Hair follicle dermal papilla cell (primary cell): ENCODE measurements around the gene LMNTD2. TPM values are rescaled to one million over a fixed set of nuclear protein-coding genes. Genes with fewer than 3 reads are reported as not detected.

Experiments used
- small RNA-seq: library from RNA; depleted of rRNA; stranded (forward); fragments of <200 nt; gene quantifications from one replicate; pipeline ENCODE3, GENCODE V24; 2012
- total RNA-seq: library from RNA; depleted of rRNA; stranded (reverse); fragments of >200 nt; gene quantifications from 2 replicates; pipeline ENCODE4 v1.2.3, GENCODE V29; 2012

The LMNTD2 gene, protein sequence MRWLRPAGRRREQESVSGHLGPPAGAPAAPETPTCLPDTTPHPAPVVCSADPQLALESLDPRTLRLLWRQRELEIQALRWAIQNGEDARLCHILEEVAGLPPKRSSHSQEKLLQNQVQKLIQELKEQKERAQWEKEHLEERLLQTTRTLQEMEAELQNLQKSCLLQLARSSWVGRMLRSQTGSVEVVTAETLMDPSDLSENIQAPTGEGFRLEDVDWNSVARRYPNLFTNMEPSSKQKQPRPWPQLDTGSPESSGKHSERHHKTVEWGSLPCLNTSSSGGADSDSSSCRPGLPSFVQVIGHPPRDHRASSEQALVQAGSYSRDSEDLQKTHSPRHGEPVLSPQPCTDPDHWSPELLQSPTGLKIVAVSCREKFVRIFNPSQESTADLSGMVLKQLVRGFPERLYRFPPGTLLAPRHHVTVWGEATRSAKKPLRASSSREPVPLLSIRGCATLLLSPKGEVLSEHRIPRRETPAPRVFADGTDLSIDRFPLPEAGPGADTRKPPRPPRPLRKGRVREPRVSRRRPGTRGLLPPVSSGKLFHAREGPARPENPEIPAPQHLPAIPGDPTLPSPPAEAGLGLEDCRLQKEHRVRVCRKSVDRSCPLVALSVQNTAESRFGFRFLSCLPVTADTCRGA
- total RNA-seq: 0.61 and 0.97 TPM in 2 replicates

DNA sequence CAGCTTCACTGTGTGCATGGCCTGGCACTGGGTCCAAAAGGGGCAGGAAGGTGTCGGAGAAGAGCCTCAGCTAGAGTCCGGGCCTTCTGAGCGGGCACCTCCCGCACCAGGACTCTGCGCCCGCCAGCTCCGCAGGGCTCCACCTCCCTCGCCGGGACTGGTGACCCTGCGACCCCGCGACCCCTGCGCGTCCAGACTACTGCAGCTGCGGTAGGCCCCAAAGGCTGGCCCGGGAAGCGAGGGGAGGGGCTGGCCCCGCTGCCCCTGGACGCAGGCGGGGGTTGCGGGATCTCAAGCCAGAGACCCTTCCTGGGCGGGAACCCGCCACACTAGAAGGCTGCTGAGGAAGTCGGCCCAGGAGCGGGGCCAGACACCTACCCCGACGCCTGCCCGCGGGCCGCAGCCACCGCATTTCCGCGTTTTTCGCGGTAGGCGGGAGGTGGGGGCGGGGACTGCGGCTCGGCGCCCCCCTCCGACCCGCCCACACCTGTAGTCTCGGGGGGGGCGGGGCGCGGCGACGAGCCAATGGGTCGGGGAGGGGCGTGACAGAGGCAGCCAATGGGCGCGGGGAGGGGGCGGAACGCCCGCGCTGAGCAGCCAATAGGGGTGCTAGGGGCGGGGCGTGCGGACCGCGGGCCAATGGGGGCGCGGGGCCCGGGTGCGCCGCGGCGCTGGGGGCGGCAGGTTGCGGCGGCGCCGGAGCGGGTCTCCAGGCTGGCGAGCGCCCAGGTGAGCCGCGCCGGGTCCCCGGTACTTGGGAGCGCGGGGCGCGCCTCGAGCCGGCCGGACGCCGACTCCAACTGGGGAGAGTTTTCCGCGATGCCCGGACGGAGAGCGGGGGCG, at the start of gene LMNTD2, which contains the start of gene RASSF7:
LMNTD2 (minus strand) TSS at position 434 of the 843 bp plus-strand sequence; CDS start at position 412, 22 bp downstream.
RASSF7 (plus strand) TSS at position 666 of the 843 bp plus-strand sequence. CDS start 799 bp downstream, outside the sequence.

DNA sequence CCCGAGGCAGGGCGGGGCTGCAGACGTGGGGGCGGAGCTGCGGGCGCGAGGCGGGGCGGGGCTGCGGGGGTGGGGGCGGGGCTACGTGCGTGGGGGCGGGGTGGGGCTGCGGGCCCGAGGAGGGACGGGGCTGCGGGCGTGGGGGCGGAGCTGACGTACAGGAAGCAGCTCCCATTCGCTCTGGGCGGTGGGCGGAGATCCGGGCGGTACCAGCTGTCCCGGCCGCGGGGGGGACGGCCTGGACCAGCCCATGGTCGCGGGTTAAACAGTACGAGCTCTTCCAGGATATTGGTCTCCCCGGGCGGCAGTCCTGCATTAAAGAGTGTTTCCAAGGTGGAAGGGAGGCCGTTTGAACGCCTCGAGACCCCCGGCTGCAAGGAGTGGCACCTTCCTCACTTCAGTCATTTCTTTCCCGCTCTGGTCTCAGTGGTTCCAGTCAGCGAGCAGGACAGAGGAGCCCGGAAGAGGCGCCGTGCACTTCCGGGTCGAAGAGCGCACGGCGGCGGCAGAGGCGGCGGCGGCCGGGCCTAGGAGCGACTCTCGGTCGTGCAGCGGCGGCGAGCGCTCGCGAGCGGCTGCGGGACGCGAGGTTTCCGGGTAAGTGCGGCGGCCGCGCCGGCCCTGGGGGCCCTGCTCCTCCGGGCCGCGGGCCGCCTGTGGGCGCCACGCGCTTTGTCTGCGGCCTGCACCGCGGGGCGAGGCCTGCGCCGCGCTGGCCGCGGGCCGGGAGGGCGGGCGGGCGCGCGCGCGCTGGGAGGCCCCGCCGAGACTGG, 15.6 kb upstream of the LMNTD2 start, which contains the start of gene PHRF1:
PHRF1 (plus strand) TSS at position 475 of the 773 bp plus-strand sequence. CDS start 5,043 bp downstream, outside the sequence.

DNA sequence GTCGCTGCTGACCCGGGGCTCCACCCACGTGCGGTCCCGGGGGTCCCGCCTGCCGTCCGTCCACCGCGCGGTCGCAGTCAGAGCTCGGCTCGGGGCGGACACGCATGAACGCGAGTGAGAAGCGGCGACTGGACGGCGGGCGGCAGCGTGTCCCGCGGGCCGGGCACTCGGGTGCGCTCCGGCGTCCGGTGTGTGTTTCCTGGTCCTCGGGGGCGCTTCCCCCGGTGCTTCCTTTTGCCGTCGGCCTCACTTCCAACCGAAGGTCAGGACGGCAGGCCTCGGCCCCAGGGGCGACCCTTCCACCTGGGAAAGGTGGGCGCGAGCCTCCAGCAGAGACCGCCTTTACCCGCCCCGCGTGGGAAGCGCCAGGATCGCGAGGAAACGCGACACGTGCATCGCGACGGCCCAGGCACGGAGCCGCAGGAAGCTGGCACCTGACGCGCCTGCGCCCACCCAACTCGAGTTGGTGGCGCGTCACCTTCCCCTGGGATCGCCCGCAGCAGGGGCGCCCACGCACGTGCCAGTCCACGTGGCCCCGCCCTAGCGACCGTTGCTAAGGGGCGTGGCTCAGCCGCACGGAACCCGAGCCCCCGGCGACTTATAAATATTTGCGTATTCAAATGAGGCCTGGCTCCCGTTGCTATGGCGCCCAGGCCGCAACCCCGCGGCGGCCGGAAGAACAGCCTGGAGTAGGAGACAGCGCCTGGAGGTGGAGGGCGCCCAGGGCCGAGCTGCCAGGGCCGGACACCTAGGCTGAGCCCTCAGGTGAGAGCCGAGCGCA, 23.5 kb downstream of the LMNTD2 start, which contains the start of gene LRRC56:
LRRC56 (plus strand) TSS at position 687 of the 781 bp plus-strand sequence. CDS start 3,158 bp downstream, outside the sequence.

DNA sequence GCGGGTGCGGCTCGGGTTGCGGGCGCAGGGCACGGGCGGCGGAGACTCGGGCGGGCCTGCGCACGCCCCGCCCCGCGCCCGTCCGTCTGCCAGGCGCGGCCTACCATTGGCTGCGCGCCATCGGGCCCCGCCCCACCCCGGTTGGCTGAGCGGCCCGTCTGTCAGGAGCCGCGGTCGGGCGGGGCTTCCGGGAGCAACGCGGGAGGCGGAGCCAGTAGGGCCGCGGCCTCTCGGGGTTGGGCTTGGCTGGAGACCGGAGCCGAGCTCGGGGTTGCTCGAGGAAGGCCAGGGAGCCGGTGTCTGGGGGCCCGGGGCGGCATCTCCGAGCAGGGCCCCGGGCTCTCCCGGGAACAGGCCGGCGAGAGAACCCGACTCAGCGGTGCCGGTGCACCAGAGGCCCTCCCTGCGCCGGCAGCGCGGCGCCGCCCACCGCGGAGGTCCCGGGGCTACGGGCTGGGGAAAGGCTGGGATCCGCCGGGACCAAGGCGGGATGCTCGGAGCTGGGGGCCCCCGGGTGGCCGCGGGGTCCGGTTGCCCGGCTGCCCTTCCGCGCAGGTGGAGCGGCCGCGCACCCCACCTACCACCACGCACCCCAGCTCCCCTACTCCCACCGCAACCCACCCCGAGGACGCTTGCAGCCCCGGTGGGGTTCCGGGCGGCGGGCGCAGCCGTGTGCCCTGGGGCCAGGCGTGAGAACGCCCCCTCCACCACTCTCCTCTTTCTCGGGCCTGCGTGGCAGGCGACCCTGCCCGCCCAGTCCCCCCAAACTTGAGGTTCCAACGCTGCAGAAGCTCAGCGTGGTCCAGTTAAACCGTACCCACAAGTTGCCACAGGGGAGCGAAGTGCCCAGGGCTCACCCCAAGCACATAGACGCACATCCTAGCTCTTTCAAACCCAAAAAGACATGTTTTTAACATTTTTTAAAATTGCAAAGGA, 24.8 kb downstream of the LMNTD2 start, which contains the start of gene HRAS:
HRAS (minus strand) TSS at position 58 of the 936 bp plus-strand sequence.

DNA sequence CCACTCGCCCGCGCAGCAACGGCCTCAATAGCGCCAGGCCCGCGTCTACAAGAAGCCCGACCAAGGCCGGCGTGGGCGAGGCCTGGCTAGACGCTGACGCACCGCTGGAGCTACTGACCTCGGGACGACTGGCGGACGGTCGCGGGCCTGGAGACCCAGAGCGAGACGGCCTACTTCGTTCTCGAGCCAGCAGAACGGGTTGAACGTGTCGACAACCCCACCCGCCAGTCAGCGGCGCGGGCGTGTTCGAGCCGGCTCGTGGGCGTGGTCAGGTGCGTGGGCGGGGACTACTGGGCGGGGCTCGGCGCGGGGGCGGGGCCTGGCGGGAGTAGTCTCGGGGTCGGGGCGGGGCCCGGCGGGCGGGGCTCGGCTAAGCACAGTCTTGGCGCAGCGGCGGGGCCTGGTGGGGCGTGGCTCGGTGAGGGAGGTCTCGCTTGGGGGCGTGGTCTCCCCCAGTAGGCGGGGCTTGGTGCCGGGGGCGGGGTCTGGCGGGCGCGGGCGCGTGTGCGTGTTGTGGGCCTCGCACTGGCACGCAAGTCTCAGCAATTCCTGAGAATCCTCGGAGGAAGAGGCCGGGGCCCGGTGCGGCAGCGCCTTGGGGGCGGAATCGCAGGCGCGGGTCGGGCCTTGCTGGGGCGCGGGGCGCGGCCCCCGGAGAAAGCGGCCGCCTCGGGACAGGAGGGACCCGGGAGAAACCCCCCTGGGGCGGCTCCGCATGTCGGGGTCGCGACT, 53.4 kb downstream of the LMNTD2 start, which contains the start of gene RNH1:
RNH1 (minus strand) TSS at position 248 of the 732 bp plus-strand sequence. CDS start 5,080 bp downstream, outside the sequence.

Small RNAs within 50 kb of the gene (small RNA-seq; reads per million reads assigned to genes)
- 108 reads per million, percentile 98 among the genes with 10 or more reads in this experiment for gene MIR210

Other genes with a start within 250 kb of the LMNTD2 start
- 182 and 187 TPM in 2 replicates for gene IFITM1, start 246.7 kb downstream of the LMNTD2 start, total RNA-seq
- 147 and 163 TPM in 2 replicates for gene IFITM3, start 239.9 kb downstream of the LMNTD2 start, total RNA-seq
- gene B4GALNT4, start 191.2 kb downstream of the LMNTD2 start, total RNA-seq: 1.5 and 3.7 TPM in 2 replicates
- gene PKP3, start 166.5 kb downstream of the LMNTD2 start, total RNA-seq: 3.8 and 4.7 TPM in 2 replicates
- 11.5 and 13.6 TPM in 2 replicates for gene SIGIRR, start 145.7 kb downstream of the LMNTD2 start, total RNA-seq
- gene ANO9, start 118.7 kb downstream of the LMNTD2 start, total RNA-seq: not detected in 2 replicates
- 25.4 and 35.9 TPM in 2 replicates for gene PTDSS2, start 110.5 kb downstream of the LMNTD2 start, total RNA-seq
- gene RNH1, start 53.5 kb downstream of the LMNTD2 start, total RNA-seq: 359 and 417 TPM in 2 replicates
- gene HRAS, start 25.2 kb downstream of the LMNTD2 start, total RNA-seq: 24.5 and 27.4 TPM in 2 replicates
- 0.65 and 0.85 TPM in 2 replicates for gene LRRC56, start 23.2 kb downstream of the LMNTD2 start, total RNA-seq
- 3.7 and 7.7 TPM in 2 replicates for gene RASSF7, start 232 bp upstream of the LMNTD2 start, total RNA-seq
- 32.9 and 36.8 TPM in 2 replicates for gene PHRF1, start 15.7 kb upstream of the LMNTD2 start, total RNA-seq
- 10.6 and 18.5 TPM in 2 replicates for gene IRF7, start 55.2 kb upstream of the LMNTD2 start, total RNA-seq
- gene CDHR5, start 64.2 kb upstream of the LMNTD2 start, total RNA-seq: not detected in 2 replicates
- gene SCT, start 66.4 kb upstream of the LMNTD2 start, total RNA-seq: not detected in 2 replicates
- 0.12 and 0.32 TPM in 2 replicates for gene DRD4, start 76.5 kb upstream of the LMNTD2 start, total RNA-seq
- gene DEAF1, start 134.5 kb upstream of the LMNTD2 start, total RNA-seq: 37.0 and 40.8 TPM in 2 replicates
- 8.9 and 17.2 TPM in 2 replicates for gene TMEM80, start 135.1 kb upstream of the LMNTD2 start, total RNA-seq
- 19.3 and 31.7 TPM in 2 replicates for gene EPS8L2, start 145.5 kb upstream of the LMNTD2 start, total RNA-seq
- 92.8 and 94.2 TPM in 2 replicates for gene TALDO1, start 186.7 kb upstream of the LMNTD2 start, total RNA-seq
- gene GATD1, start 216.7 kb upstream of the LMNTD2 start, total RNA-seq: 48.3 and 49.3 TPM in 2 replicates
- gene CEND1, start 229.4 kb upstream of the LMNTD2 start, total RNA-seq: 0.97 and 1.9 TPM in 2 replicates
- 14.2 and 17.4 TPM in 2 replicates for gene SLC25A22, start 237.5 kb upstream of the LMNTD2 start, total RNA-seq
- gene PIDD1, start 244.5 kb upstream of the LMNTD2 start, total RNA-seq: 4.4 and 5.6 TPM in 2 replicates
- gene RPLP2, start 249.2 kb upstream of the LMNTD2 start, total RNA-seq: 47.4 and 134 TPM in 2 replicates